GM10248 (cell line): Measurements from ENCODE around the gene MANSC4.

Experiments used
- CTCF ChIA-PET: fragments of 300-600 bp; sonication (Branson Sonifier 250); formaldehyde crosslinking; extraction: SDS; loops from one replicate; lab custom pipeline; 2021; ENCODE audit warnings: antibody characterized with exemption; lab: Yijun Ruan, JAX
- POLR2A ChIA-PET: fragments of 350-650 bp; sonication (Branson Sonifier 250); formaldehyde crosslinking; extraction: SDS; loops from one replicate; lab custom pipeline; 2020; ENCODE audit warnings: antibody characterized with exemption; lab: Yijun Ruan, JAX
- DNase-seq: peaks from one replicate; pipeline ENCODE4 v3.0.0; 2012; ENCODE audit errors: extremely low spot score
- CTCF ChIP-seq: IDR thresholded peaks from 2 replicates; pipeline ENCODE4 v1.5.1; 2012; ENCODE audit warnings: mild to moderate bottlenecking, low read depth; ENCODE audit errors: extremely low read depth, missing control alignments, control extremely low read depth

MANSC4 gene

GRCh38 chr12:27779920-27780611 lies at the start of gene MANSC4, which contains the start of gene KLHL42:
MANSC4 (minus strand) TSS chr12:27780236; CDS start chr12:27771276, 8,960 bp downstream.
KLHL42 (plus strand) TSS chr12:27780233; CDS start chr12:27780331, 98 bp downstream.
- ChIA-PET POLR2A (no interaction called here), CTCF (interaction anchor here (0.8 to 2.2 kb wide), 7 partner anchors 11 to 159 kb away, joined by 3 to 6 read pairs (median 3); no protein-coding TSS in a partner anchor)
- TF ChIP-seq CTCF: no peak
- DNase-seq: peak; percentile 85

- ChIA-PET POLR2A (no interaction called here), CTCF (no interaction called here)
- no peak for TF ChIP-seq CTCF
- no peak for DNase-seq
These were observed 48.2 kb upstream of the MANSC4 start for GRCh38 chr12:27828196-27828595.

- ChIA-PET POLR2A (no interaction called here), CTCF (interaction anchor here (1.2 kb wide), 1 partner anchor 9 kb away, joined by 3 read pairs; no protein-coding TSS in a partner anchor)
- no peak for TF ChIP-seq CTCF
- no peak for DNase-seq
These were observed 46.0 kb upstream of the MANSC4 start for GRCh38 chr12:27826076-27826475.

- TF ChIP-seq CTCF: no peak
- CTCF ChIA-PET: interaction anchor here (0.9 to 4.8 kb wide), 5 partner anchors 15 to 91 kb away, joined by 3 to 49 read pairs (median 4); no protein-coding TSS in a partner anchor
- DNase-seq: peak; percentile 45
- POLR2A ChIA-PET: no interaction called here
These were observed 44.2 kb upstream of the MANSC4 start for GRCh38 chr12:27824126-27824842.

GRCh38 chr12:27823038-27823437 lies 43.0 kb upstream of the MANSC4 start:
- no peak for DNase-seq
- CTCF ChIA-PET: interaction anchor here (0.9 to 4.8 kb wide), 10 partner anchors 7 to 89 kb away, joined by 3 to 49 read pairs (median 26); no protein-coding TSS in a partner anchor
- TF ChIP-seq CTCF: no peak
- POLR2A ChIA-PET: no interaction called here

GRCh38 chr12:27822076-27822712 lies 42.2 kb upstream of the MANSC4 start:
- CTCF ChIA-PET: interaction anchor here (0.7 to 4.8 kb wide), 32 partner anchors 8 to 1050 kb away, joined by 3 to 49 read pairs (median 5); partner anchors contain the start of genes KLHL42 and MANSC4
- DNase-seq: peak; percentile 58
- TF ChIP-seq CTCF: no peak
- POLR2A ChIA-PET: interaction anchor here (0.6 to 1.0 kb wide), 2 partner anchors 368 to 869 kb away, joined by 3 to 11 read pairs; partner anchors contain the start of gene CCDC91
